Nephron (organoid): ENCODE results near the gene ESR1.
A peak's percentile ranks its signal among the peaks of the same experiment; 100 is the strongest.

Source experiments
- H3K27ac Mint-ChIP-seq, 3 experiments: 2 replicates each; pipeline ENCODE4 v1.8.0; 2020; ENCODE audit warnings: mixed read lengths in 3 of 3, mild to moderate bottlenecking in 2 of 3, moderate library complexity in 1 of 3
- H3K27me3 Mint-ChIP-seq: 2 replicates; pipeline ENCODE4 v1.8.0; 2021; ENCODE audit warnings: low read depth, mild to moderate bottlenecking, moderate library complexity, mixed read lengths
- H3K36me3 Mint-ChIP-seq: 2 replicates; pipeline ENCODE4 v1.8.0; 2020; ENCODE audit warnings: low read depth, mixed read lengths
- H3K4me1 Mint-ChIP-seq: 2 replicates; pipeline ENCODE4 v1.8.0; 2020; ENCODE audit warnings: mixed read lengths
- H3K4me3 Mint-ChIP-seq, 3 experiments: 2 replicates each; pipeline ENCODE4 v1.8.0; 2020; ENCODE audit warnings: mild to moderate bottlenecking in 3 of 3, mixed read lengths in 3 of 3, moderate library complexity in 2 of 3
- H3K9me3 Mint-ChIP-seq: 2 replicates; pipeline ENCODE4 v1.8.0; 2020; ENCODE audit warnings: mixed read lengths
- CTCF ChIP-seq, 3 experiments: fragments of 200-600 bp; sonication (generic); IDR thresholded peaks; one replicate each; pipeline ENCODE4 v1.5.0; 2021; ENCODE audit warnings: antibody characterized with exemption in 3 of 3; ENCODE audit not compliant: unreplicated experiment in 3 of 3

Gene ESR1

GRCh38 chr6:152166497-152166896, 359.0 kb downstream of the ESR1 start:
- Mint-ChIP-seq H3K27me3 (no peaks in the 10 kb centered on the region), H3K9me3 (no peaks in the 10 kb centered on the region)

GRCh38 chr6:152166897-152167296, 359.4 kb downstream of the ESR1 start:
- peak overlapping the region in 2 of 3 experiments; percentile 22 to 45 for H3K27ac Mint-ChIP-seq
- H3K4me1 Mint-ChIP-seq = peaks cover 18% of the 10 kb centered on the region
- no peaks in the 10 kb centered on the region for H3K27me3 Mint-ChIP-seq
- peak overlapping the region in 1 of 3 experiments; percentile 78 for H3K4me3 Mint-ChIP-seq
- TF ChIP-seq CTCF (IDR thresholded peaks at IDR 0.05; ENCODE audit: unreplicated experiment in 3 of 3) = no peak
- H3K9me3 Mint-ChIP-seq = no peaks in the 10 kb centered on the region
- H3K36me3 Mint-ChIP-seq = peaks cover 34% of the 10 kb centered on the region

More at GRCh38 chr6:152166497-152166896, 359.0 kb downstream of the ESR1 start:
- H3K4me1 Mint-ChIP-seq = peaks cover 18% of the 10 kb centered on the region
- H3K36me3 Mint-ChIP-seq = peaks cover 33% of the 10 kb centered on the region
- TF ChIP-seq CTCF (IDR thresholded peaks at IDR 0.05; ENCODE audit: unreplicated experiment in 3 of 3) = no peak
- peak overlapping the region in 2 of 3 experiments; percentile 22 to 45 for H3K27ac Mint-ChIP-seq
- peak overlapping the region in 2 of 3 experiments; percentile 58 to 78 for H3K4me3 Mint-ChIP-seq

- H3K36me3 Mint-ChIP-seq = peaks cover 33% of the 10 kb centered on the region
- no peaks in the 10 kb centered on the region for H3K9me3 Mint-ChIP-seq
- peak overlapping the region in 2 of 3 experiments; percentile 29 to 78 for H3K4me3 Mint-ChIP-seq
- no peaks in the 10 kb centered on the region for H3K27me3 Mint-ChIP-seq
- no peak for TF ChIP-seq CTCF (IDR thresholded peaks at IDR 0.05; ENCODE audit: unreplicated experiment in 3 of 3)
- H3K4me1 Mint-ChIP-seq = peaks cover 18% of the 10 kb centered on the region
- peak overlapping the region; percentile 25 to 64 (median 42) for H3K27ac Mint-ChIP-seq
Measured at GRCh38 chr6:152167641-152168603, 360.4 kb downstream of the ESR1 start.

GRCh38 chr6:152170313-152170701, 362.8 kb downstream of the ESR1 start:
- Mint-ChIP-seq H3K9me3 (no peaks in the 10 kb centered on the region), H3K27me3 (no peaks in the 10 kb centered on the region)

GRCh38 chr6:152170702-152171667, 363.5 kb downstream of the ESR1 start:
- H3K9me3 Mint-ChIP-seq = no peaks in the 10 kb centered on the region

More at GRCh38 chr6:152170313-152170701, 362.8 kb downstream of the ESR1 start:
- Mint-ChIP-seq H3K4me1 (peaks cover 18% of the 10 kb centered on the region), H3K27ac (no peak overlapping the region), H3K4me3 (no peak overlapping the region), H3K36me3 (peaks cover 39% of the 10 kb centered on the region)
- no peak for TF ChIP-seq CTCF (IDR thresholded peaks at IDR 0.05; ENCODE audit: unreplicated experiment in 3 of 3)

More at GRCh38 chr6:152170702-152171667, 363.5 kb downstream of the ESR1 start:
- Mint-ChIP-seq H3K4me3 (no peak overlapping the region), H3K4me1 (peaks cover 13% of the 10 kb centered on the region), H3K36me3 (peaks cover 46% of the 10 kb centered on the region), H3K27ac (no peak overlapping the region), H3K27me3 (no peaks in the 10 kb centered on the region)
- no peak for TF ChIP-seq CTCF (IDR thresholded peaks at IDR 0.05; ENCODE audit: unreplicated experiment in 3 of 3)
